GM18858 (cell line): ENCODE results near the gene LURAP1L.
"Not testable (repeated sequence)": the region's sequence is repeated elsewhere in the genome, so short reads cannot be mapped to it uniquely, and the experiment has no call there.

ENCODE experiments used
- ATAC-seq: cut with Tn5 transposase; IDR thresholded peaks from one replicate; pipeline ENCODE4 v1.9.1; 2021; ENCODE audit not compliant: unreplicated experiment

Gene LURAP1L

DNA sequence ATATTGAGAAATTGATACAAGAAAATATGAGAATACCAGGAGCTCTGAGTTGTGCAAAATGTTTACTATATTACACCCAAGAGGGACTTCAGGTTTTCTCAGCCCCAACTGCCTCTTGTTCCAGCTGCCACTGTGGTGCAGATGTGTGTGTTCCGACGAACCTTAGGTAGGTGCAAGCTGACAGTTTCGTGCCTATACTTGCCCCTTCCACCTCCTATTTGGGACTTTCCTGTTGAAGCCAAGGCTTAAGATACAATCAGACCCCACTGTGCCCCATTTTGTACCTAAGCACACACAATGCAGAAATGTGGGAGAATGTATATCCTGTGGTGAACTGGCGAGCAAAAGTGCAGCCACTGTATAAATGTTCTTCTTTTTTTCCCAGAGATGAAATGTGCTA lies 80.2 kb downstream of the LURAP1L start:
- ATAC-seq: no peak

- no peak for ATAC-seq
Measured at GRCh38 chr9:12856603-12857002, 81.8 kb downstream of the LURAP1L start.

DNA sequence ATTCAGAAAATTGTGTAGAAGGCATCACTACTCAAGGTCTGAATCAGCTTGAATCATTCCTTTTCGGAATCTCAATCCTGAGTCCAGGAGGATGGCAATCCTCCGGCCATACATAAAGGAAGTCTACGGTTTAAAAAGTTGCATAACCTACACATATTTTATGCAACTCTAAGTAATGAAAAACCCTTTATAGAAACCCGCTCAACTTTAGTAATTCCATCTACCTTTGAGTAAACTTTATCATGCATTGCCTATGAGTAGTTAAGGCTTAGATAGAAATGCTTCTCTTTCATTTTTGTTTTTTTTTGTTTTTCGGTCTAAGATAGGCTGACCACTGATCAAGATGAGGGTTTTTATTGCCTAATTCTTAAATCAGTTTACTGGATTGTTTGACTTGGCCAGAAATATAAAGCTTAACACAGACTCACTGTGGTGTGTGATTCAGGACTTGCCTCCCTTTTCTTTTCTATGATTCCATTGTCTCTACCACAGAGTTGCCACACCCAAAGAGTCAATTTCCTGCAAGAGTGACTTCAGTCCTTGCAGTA lies 85.0 kb downstream of the LURAP1L start:
- no peak for ATAC-seq

GRCh38 chr9:12860998-12861397 lies 86.2 kb downstream of the LURAP1L start:
- no peak for ATAC-seq

- ATAC-seq: no peak
Measured at GRCh38 chr9:12862611-12863410, 88.0 kb downstream of the LURAP1L start.

DNA sequence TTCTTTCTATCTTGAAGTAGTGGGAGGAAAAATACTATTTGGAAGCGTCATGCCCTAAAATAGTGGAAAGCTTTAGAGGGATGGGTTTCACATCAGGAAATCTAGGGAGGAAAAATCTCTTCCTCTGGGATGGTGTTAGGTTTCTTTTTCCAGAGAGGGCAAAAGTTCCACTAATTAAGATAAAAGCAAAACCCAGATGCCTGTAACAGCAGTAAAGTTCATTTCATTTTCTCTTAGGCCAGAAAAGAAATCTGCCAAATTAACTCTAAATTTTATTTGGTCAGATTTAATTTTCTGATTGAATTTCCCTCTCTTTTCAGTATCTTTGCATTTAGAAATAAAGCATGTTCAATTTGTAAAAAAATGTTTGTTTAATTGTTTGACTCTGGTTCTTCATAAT lies 88.8 kb downstream of the LURAP1L start:
- no peak for ATAC-seq

DNA sequence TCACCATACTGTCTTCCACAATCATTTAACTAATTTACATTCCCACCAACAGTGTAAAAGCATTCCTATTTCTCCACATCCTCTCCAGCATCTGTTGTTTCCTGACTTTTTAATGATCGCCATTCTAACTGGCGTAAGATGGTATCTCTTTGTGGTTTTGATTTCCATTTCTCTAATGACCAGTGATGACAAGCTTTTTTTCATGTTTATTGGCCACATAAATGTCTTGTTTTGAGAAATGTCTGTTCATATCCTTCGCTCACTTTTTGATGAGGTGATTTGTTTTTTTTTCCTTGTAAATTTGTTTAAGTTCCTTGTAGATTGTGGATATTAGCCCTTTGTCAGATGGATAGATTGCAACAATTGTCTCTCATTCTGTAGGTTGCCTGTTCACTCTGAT lies 90.6 kb downstream of the LURAP1L start:
- not testable (repeated sequence) for ATAC-seq
